ENCODE results near the gene LRP1. TPM values are rescaled to one million over a fixed set of nuclear protein-coding genes. Genes with fewer than 3 reads are reported as not detected.

The LRP1 gene
- total RNA-seq, 2 donors from 2014 or later = 53.5 to 198 TPM

GRCh38 chr12:57094208-57095160, 33.8 kb upstream of the LRP1 start:
- Histone ChIP-seq H3K4me1 (replicated peaks) (peaks cover 34% of the 10 kb centered on the region), H3K4me3 (no peak overlapping the region)

DNA sequence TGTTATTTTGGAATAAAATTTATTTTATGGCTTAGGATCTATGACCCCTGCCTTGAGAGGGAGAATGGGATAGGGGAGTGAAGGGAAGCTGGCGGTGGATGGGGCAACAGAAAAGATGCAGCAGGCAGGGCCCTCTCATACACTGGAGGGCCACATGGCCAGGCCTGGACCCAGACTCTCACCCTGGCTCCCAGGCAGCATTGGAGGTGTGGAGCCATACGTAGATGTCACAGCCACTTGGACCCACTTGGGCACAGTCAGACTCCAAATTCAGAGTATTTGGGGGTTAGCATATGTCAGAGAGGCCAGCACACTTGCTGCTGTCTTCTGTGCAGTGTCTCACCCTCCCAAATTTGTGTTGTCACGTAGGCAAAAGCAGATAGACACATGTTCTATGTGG, 32.8 kb upstream of the LRP1 start:
- TF ChIP-seq, protein P1, sequence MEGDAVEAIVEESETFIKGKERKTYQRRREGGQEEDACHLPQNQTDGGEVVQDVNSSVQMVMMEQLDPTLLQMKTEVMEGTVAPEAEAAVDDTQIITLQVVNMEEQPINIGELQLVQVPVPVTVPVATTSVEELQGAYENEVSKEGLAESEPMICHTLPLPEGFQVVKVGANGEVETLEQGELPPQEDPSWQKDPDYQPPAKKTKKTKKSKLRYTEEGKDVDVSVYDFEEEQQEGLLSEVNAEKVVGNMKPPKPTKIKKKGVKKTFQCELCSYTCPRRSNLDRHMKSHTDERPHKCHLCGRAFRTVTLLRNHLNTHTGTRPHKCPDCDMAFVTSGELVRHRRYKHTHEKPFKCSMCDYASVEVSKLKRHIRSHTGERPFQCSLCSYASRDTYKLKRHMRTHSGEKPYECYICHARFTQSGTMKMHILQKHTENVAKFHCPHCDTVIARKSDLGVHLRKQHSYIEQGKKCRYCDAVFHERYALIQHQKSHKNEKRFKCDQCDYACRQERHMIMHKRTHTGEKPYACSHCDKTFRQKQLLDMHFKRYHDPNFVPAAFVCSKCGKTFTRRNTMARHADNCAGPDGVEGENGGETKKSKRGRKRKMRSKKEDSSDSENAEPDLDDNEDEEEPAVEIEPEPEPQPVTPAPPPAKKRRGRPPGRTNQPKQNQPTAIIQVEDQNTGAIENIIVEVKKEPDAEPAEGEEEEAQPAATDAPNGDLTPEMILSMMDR (IDR thresholded peaks at IDR 0.05) = no peak
- WGBS = 59% methylated on average over 3 of the region's 3 CpGs
- Histone ChIP-seq H3K4me3 (no peak overlapping the region), H3K27ac (peak overlapping the region; percentile 79 to 99), H3K4me1 (replicated peaks) (peaks cover 34% of the 10 kb centered on the region), H3K36me3 (peaks cover 14 to 15% of the 10 kb centered on the region in 2 donors), H3K27me3 (replicated peaks; ENCODE audit: insufficient read depth) (no peaks in the 10 kb centered on the region), H3K9me3 (no peaks in the 10 kb centered on the region)
- intact Hi-C loops (cut with DNase I) = loop anchor here (2.0 kb wide), 1 partner anchor 15 kb away; the partner anchor contains the start of gene STAT6
- no peak for DNase-seq (ENCODE audit: low spot score)

More at GRCh38 chr12:57094208-57095160, 33.8 kb upstream of the LRP1 start:
- H3K36me3 ChIP-seq = peaks cover 7 to 11% of the 10 kb centered on the region in 2 donors
- peak; percentile 20 for TF ChIP-seq POLR2AphosphoS5 (IDR thresholded peaks at IDR 0.05)
- TF ChIP-seq, protein P1 (IDR thresholded peaks at IDR 0.05) = no peak
- TF ChIP-seq POLR2A (IDR thresholded peaks at IDR 0.05) = no peak
- WGBS = 22% methylated on average over 11 of the region's 15 CpGs
- intact Hi-C loops (cut with DNase I) = loop anchor here (2.0 kb wide), 1 partner anchor 16 kb away; the partner anchor contains the start of gene STAT6
- DNase-seq (ENCODE audit: low spot score) = peak; percentile 66
- peak overlapping the region; percentile 79 to 99 for H3K27ac ChIP-seq
- H3K9me3 ChIP-seq = no peaks in the 10 kb centered on the region
- no peaks in the 10 kb centered on the region for H3K27me3 ChIP-seq (replicated peaks; ENCODE audit: insufficient read depth)

DNA sequence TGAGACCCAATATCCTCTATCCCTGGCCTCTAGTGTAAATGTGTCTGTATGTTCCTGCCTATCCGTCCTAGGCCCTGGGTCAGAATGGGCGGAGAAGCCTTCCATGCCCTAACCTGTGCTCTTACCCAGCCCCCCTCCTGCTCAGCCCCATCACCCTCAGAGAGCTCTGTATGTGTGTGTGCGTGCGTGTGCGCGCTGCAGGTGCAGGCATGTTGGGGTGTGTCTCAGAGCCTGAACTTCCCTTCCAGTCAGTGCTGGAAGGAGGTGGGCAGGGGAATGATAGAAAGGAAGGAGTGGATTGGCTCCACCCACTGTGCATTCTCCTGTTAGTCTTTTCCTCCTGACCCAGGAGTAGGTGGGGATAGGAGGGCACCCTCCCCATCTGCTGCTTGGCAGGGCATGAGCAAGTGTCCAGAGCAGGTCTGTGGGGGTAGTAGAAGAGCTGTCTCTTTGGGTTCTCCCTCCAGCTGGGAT, 32.1 kb upstream of the LRP1 start:
- DNase-seq (ENCODE audit: low spot score) = peak; percentile 86
- WGBS = 51% methylated on average over 6 of the region's 6 CpGs
- H3K27me3 ChIP-seq (replicated peaks; ENCODE audit: insufficient read depth) = no peaks in the 10 kb centered on the region
- no peaks in the 10 kb centered on the region for H3K9me3 ChIP-seq
- peaks cover 14 to 15% of the 10 kb centered on the region in 2 donors for H3K36me3 ChIP-seq
- H3K4me3 ChIP-seq = no peak overlapping the region
- peak overlapping the region; percentile 79 to 99 for H3K27ac ChIP-seq
- intact Hi-C loops (cut with DNase I) = no loop called here
- TF ChIP-seq POLR2A (IDR thresholded peaks at IDR 0.05) (peak; percentile 53), POLR2AphosphoS5 (IDR thresholded peaks at IDR 0.05) (peak; percentile 92)
- TF ChIP-seq, protein P1 (IDR thresholded peaks at IDR 0.05) = no peak
- peaks cover 30% of the 10 kb centered on the region for H3K4me1 ChIP-seq (replicated peaks)

GRCh38 chr12:57096748-57097553, 31.3 kb upstream of the LRP1 start:
- intact Hi-C loops (cut with DNase I) = no loop called here
- WGBS = 71% methylated on average over 8 of the region's 8 CpGs
- H3K4me3 ChIP-seq = no peak overlapping the region
- H3K27ac ChIP-seq = peak overlapping the region; percentile 64 to 99
- TF ChIP-seq, protein P1 (IDR thresholded peaks at IDR 0.05) = no peak
- TF ChIP-seq POLR2A (IDR thresholded peaks at IDR 0.05) (no peak), POLR2AphosphoS5 (IDR thresholded peaks at IDR 0.05) (no peak)
- no peaks in the 10 kb centered on the region for H3K9me3 ChIP-seq
- peaks cover 14 to 15% of the 10 kb centered on the region in 2 donors for H3K36me3 ChIP-seq
- H3K27me3 ChIP-seq (replicated peaks; ENCODE audit: insufficient read depth) = no peaks in the 10 kb centered on the region
- DNase-seq (ENCODE audit: low spot score) = no peak
- H3K4me1 ChIP-seq (replicated peaks) = peaks cover 23% of the 10 kb centered on the region

Data from prostate gland (tissue), 2 donors.